Thymus (tissue), 11 donors: ENCODE measurements around the gene STK10. TPM values are rescaled to one million over a fixed set of nuclear protein-coding genes. Genes with fewer than 3 reads are reported as not detected.

Experiments used
- DNase-seq, 9 donors: peaks; one replicate each; pipeline ENCODE4 v3.0.0-alpha.2; 2013; ENCODE audit warnings: low spot score in 9 of 9, low read depth in 6 of 9, missing footprints in 1 of 9
- H3K27ac ChIP-seq, 2 donors: one replicate each; pipeline ENCODE4 v1.5.1; 2013; ENCODE audit warnings: control low read depth in 1 of 2, low read depth in 1 of 2, low read length in 1 of 2, mild to moderate bottlenecking in 1 of 2, moderate library complexity in 1 of 2
- H3K27me3 ChIP-seq, 2 donors: one replicate each; pipeline ENCODE4 v1.5.1; 2013; ENCODE audit warnings: low read length in 1 of 2; ENCODE audit not compliant: control insufficient read depth in 2 of 2, insufficient read depth in 1 of 2
- H3K36me3 ChIP-seq, 2 donors: one replicate each; pipeline ENCODE4 v1.5.1; 2013; ENCODE audit warnings: low read length in 1 of 2, mild to moderate bottlenecking in 1 of 2, moderate library complexity in 1 of 2; ENCODE audit not compliant: control insufficient read depth in 2 of 2, insufficient read depth in 2 of 2
- H3K4me1 ChIP-seq, 2 donors: one replicate each; pipeline ENCODE4 v1.5.1; 2013; ENCODE audit warnings: low read length in 2 of 2; ENCODE audit not compliant: control insufficient read depth in 2 of 2, insufficient read depth in 2 of 2
- H3K4me3 ChIP-seq, 2 donors: one replicate each; pipeline ENCODE4 v1.5.1; 2013; ENCODE audit warnings: low read length in 2 of 2, control low read depth in 1 of 2, mild to moderate bottlenecking in 1 of 2
- H3K9me3 ChIP-seq, 2 donors: one replicate each; pipeline ENCODE4 v1.5.1; 2013; ENCODE audit warnings: low read length in 1 of 2, mild to moderate bottlenecking in 1 of 2; ENCODE audit not compliant: control insufficient read depth in 2 of 2, insufficient read depth in 1 of 2
- WGBS: extraction: QIAGEN DNeasy Blood & Tissue Kit; methylation state at CpG from one replicate; pipeline ENCODE4 v1.1.7; 2013; 5-methylcytosine and 5-hydroxymethylcytosine counted together
- polyA plus RNA-seq: library from polyadenylated mRNA; stranded (reverse); fragments of 200-250 nt; gene quantifications from one replicate; pipeline ENCODE4 v1.2.3, GENCODE V29; 2013
- total RNA-seq: library from RNA; stranded (reverse); fragments of 120-200 nt; gene quantifications from one replicate; pipeline ENCODE4 v1.2.4, GENCODE V29; 2013
- donor health status: healthy.

STK10 gene
- total and polyA plus RNA-seq, 2 donors: 22.0 to 44.9 TPM

GRCh38 chr5:172143875-172144274, 44.1 kb downstream of the STK10 start:
- Histone ChIP-seq H3K27me3 (no peaks in the 10 kb centered on the region), H3K27ac (no peak overlapping the region), H3K36me3 (peaks cover 34 to 38% of the 10 kb centered on the region in 2 donors), H3K4me3 (no peak overlapping the region), H3K4me1 (peaks cover 0 to 9% of the 10 kb centered on the region in 2 donors), H3K9me3 (no peaks in the 10 kb centered on the region)
- no peak for DNase-seq
- WGBS: 98% methylated on average over 6 of the region's 6 CpGs

DNA sequence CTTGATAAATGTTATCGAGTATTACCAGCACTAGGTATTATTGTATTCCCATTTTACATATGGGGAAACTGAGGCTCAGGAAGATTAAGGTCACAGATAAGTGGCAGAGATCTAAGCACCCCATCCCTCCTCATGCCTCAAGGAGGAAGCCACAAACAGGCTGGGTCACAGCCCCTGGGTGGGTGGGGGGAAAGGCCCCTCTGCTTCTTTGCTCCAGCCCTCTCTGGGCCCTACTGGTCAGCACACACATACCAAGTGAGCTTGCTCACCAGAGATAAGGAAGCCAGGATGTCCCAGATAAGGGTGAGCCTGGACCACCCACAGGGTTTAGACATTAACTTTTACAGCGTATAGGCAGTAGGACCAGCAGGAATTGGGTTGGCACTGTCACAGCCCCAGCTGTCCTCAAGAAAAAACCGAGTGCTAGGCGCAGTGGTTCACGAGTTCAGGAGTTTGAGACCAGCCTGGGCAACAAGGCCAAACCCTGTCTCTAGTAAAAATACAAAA, 45.3 kb downstream of the STK10 start:
- H3K4me3 ChIP-seq: no peak overlapping the region
- WGBS: 95% methylated on average over 5 of the region's 5 CpGs
- peaks cover 0 to 9% of the 10 kb centered on the region in 2 donors for H3K4me1 ChIP-seq
- no peak for DNase-seq
- no peak overlapping the region for H3K27ac ChIP-seq
- peaks cover 0 to 1% of the 10 kb centered on the region in 2 donors for H3K9me3 ChIP-seq
- H3K36me3 ChIP-seq: peaks cover 23 to 26% of the 10 kb centered on the region in 2 donors
- no peaks in the 10 kb centered on the region for H3K27me3 ChIP-seq

DNA sequence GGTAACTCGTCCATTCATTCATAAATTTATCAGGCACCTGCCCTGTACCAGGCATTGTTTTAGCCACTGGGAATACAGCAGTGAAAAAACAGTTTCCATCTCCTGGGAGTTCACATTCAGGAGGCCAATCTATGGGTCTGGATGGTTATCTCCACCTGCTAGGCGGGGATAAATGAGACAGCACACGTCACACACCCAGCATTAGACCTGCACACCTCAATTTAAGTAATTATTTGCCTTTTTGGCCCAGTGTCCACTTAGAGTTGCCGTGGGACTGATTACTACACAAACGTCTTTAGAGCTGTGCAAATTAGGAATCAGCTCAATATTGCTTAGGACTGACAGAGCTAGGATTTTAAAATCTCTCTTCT, 46.1 kb downstream of the STK10 start:
- Histone ChIP-seq H3K27ac (no peak overlapping the region), H3K27me3 (no peaks in the 10 kb centered on the region), H3K4me1 (peaks cover 0 to 9% of the 10 kb centered on the region in 2 donors), H3K4me3 (no peak overlapping the region), H3K36me3 (peaks cover 18 to 22% of the 10 kb centered on the region in 2 donors), H3K9me3 (peaks cover 0 to 5% of the 10 kb centered on the region in 2 donors)
- no peak for DNase-seq
- WGBS: 96% methylated on average over 5 of the region's 5 CpGs

- H3K27me3 ChIP-seq: no peaks in the 10 kb centered on the region
- H3K9me3 ChIP-seq: peaks cover 0 to 5% of the 10 kb centered on the region in 2 donors
- H3K4me1 ChIP-seq: peaks cover 0 to 9% of the 10 kb centered on the region in 2 donors
- no peak overlapping the region for H3K27ac ChIP-seq
- H3K4me3 ChIP-seq: no peak overlapping the region
- peaks cover 12 to 13% of the 10 kb centered on the region in 2 donors for H3K36me3 ChIP-seq
- DNase-seq: no peak
- 97% methylated on average over 6 of the region's 6 CpGs for WGBS
Measured at GRCh38 chr5:172140866-172141265, 47.2 kb downstream of the STK10 start.

DNA sequence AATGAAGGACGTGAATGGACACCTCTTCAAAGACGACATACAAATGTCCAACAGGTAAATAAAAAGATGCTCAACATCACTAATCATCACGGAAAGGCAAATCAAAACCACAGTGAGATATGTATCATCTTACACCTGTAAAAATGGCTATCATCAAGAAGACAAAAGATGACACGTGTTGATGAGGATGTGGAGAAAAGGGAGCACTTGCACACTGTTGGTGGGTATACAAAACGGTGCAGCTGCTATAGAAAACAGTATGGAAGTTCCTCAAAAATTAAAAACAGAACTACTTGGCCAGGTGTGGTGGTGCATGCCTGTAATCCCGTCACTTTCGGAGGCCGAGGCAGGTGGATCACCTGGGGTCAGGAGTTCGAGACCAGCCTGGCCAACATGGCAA, 47.9 kb downstream of the STK10 start:
- WGBS: 60% methylated on average over 9 of the region's 9 CpGs
- Histone ChIP-seq H3K4me3 (no peak overlapping the region), H3K27me3 (no peaks in the 10 kb centered on the region), H3K27ac (no peak overlapping the region), H3K4me1 (peaks cover 0 to 9% of the 10 kb centered on the region in 2 donors), H3K9me3 (peaks cover 0 to 6% of the 10 kb centered on the region in 2 donors), H3K36me3 (peaks cover 10 to 12% of the 10 kb centered on the region in 2 donors)
- DNase-seq: no peak

DNA sequence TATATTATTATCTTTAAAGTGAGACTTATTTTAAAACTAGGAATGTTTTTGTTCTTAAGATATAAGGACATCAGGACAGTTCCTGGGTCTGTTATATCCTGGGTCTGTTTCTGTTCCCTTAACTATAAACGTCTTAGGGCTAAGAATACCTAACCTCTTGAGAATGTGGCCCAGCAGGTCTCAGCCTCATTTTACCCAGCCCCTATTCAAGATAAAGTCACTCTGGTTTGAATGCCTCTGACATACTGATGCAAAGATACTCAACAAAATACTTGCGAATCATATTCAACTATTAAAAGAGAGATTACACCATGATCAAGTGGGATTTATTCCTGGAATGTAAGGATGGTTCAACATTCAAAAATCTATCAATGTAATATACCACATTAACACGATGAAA, 51.0 kb downstream of the STK10 start:
- no peak overlapping the region for H3K4me3 ChIP-seq
- H3K27ac ChIP-seq: no peak overlapping the region
- WGBS: over 99% methylated on average over 3 of the region's 3 CpGs
- H3K9me3 ChIP-seq: peaks cover 0 to 7% of the 10 kb centered on the region in 2 donors
- H3K4me1 ChIP-seq: peaks cover 0 to 11% of the 10 kb centered on the region in 2 donors
- no peak for DNase-seq
- H3K36me3 ChIP-seq: peaks cover 16 to 19% of the 10 kb centered on the region in 2 donors
- no peaks in the 10 kb centered on the region for H3K27me3 ChIP-seq

GRCh38 chr5:172133359-172134029, 54.5 kb downstream of the STK10 start:
- no peak for DNase-seq
- no peaks in the 10 kb centered on the region for H3K27me3 ChIP-seq
- 35% methylated on average over 10 of the region's 10 CpGs for WGBS
- peaks cover 13 to 15% of the 10 kb centered on the region in 2 donors for H3K36me3 ChIP-seq
- peak overlapping the region in 1 of 2 donors; percentile 41 for H3K27ac ChIP-seq
- H3K4me3 ChIP-seq: no peak overlapping the region
- peaks cover 0 to 11% of the 10 kb centered on the region in 2 donors for H3K4me1 ChIP-seq
- H3K9me3 ChIP-seq: peaks cover 0 to 7% of the 10 kb centered on the region in 2 donors

GRCh38 chr5:172131690-172132089, 56.3 kb downstream of the STK10 start:
- DNase-seq: no peak
- 100% methylated on average over 2 of the region's 2 CpGs for WGBS
- no peak overlapping the region for H3K27ac ChIP-seq
- peaks cover 0 to 2% of the 10 kb centered on the region in 2 donors for H3K9me3 ChIP-seq
- H3K4me1 ChIP-seq: peaks cover 0 to 11% of the 10 kb centered on the region in 2 donors
- H3K27me3 ChIP-seq: no peaks in the 10 kb centered on the region
- no peak overlapping the region for H3K4me3 ChIP-seq
- H3K36me3 ChIP-seq: peaks cover 20 to 22% of the 10 kb centered on the region in 2 donors

- no peak overlapping the region for H3K27ac ChIP-seq
- no peak for DNase-seq
- H3K27me3 ChIP-seq: no peaks in the 10 kb centered on the region
- H3K4me3 ChIP-seq: no peak overlapping the region
- H3K4me1 ChIP-seq: peaks cover 0 to 11% of the 10 kb centered on the region in 2 donors
- WGBS: 95% methylated on average over 10 of the region's 10 CpGs
- H3K9me3 ChIP-seq: peaks cover 0 to under 1% of the 10 kb centered on the region in 2 donors
- H3K36me3 ChIP-seq: peaks cover 35 to 37% of the 10 kb centered on the region in 2 donors
Measured at GRCh38 chr5:172129256-172129910, 58.6 kb downstream of the STK10 start.
